Thymus (tissue), 11 donors: ENCODE results near the gene TRIL. TPM values are rescaled to one million over a fixed set of nuclear protein-coding genes. Genes with fewer than 3 reads are reported as not detected.

ENCODE experiments used
- DNase-seq, 9 donors: peaks; one replicate each; pipeline ENCODE4 v3.0.0-alpha.2; 2013; ENCODE audit warnings: low spot score in 9 of 9, low read depth in 6 of 9, missing footprints in 1 of 9
- H3K27ac ChIP-seq, 2 donors: one replicate each; pipeline ENCODE4 v1.5.1; 2013; ENCODE audit warnings: control low read depth in 1 of 2, low read depth in 1 of 2, low read length in 1 of 2, mild to moderate bottlenecking in 1 of 2, moderate library complexity in 1 of 2
- H3K27me3 ChIP-seq, 2 donors: one replicate each; pipeline ENCODE4 v1.5.1; 2013; ENCODE audit warnings: low read length in 1 of 2; ENCODE audit not compliant: control insufficient read depth in 2 of 2, insufficient read depth in 1 of 2
- H3K36me3 ChIP-seq, 2 donors: one replicate each; pipeline ENCODE4 v1.5.1; 2013; ENCODE audit warnings: low read length in 1 of 2, mild to moderate bottlenecking in 1 of 2, moderate library complexity in 1 of 2; ENCODE audit not compliant: control insufficient read depth in 2 of 2, insufficient read depth in 2 of 2
- H3K4me1 ChIP-seq, 2 donors: one replicate each; pipeline ENCODE4 v1.5.1; 2013; ENCODE audit warnings: low read length in 2 of 2; ENCODE audit not compliant: control insufficient read depth in 2 of 2, insufficient read depth in 2 of 2
- H3K4me3 ChIP-seq, 2 donors: one replicate each; pipeline ENCODE4 v1.5.1; 2013; ENCODE audit warnings: low read length in 2 of 2, control low read depth in 1 of 2, mild to moderate bottlenecking in 1 of 2
- H3K9me3 ChIP-seq, 2 donors: one replicate each; pipeline ENCODE4 v1.5.1; 2013; ENCODE audit warnings: low read length in 1 of 2, mild to moderate bottlenecking in 1 of 2; ENCODE audit not compliant: control insufficient read depth in 2 of 2, insufficient read depth in 1 of 2
- WGBS: extraction: QIAGEN DNeasy Blood & Tissue Kit; methylation state at CpG from one replicate; pipeline ENCODE4 v1.1.7; 2013; 5-methylcytosine and 5-hydroxymethylcytosine counted together
- polyA plus RNA-seq: library from polyadenylated mRNA; stranded (reverse); fragments of 200-250 nt; gene quantifications from one replicate; pipeline ENCODE4 v1.2.3, GENCODE V29; 2013
- total RNA-seq: library from RNA; stranded (reverse); fragments of 120-200 nt; gene quantifications from one replicate; pipeline ENCODE4 v1.2.4, GENCODE V29; 2013
- donor health status: healthy.

TRIL gene
- total and polyA plus RNA-seq, 2 donors: 0.32 to 0.99 TPM

DNA sequence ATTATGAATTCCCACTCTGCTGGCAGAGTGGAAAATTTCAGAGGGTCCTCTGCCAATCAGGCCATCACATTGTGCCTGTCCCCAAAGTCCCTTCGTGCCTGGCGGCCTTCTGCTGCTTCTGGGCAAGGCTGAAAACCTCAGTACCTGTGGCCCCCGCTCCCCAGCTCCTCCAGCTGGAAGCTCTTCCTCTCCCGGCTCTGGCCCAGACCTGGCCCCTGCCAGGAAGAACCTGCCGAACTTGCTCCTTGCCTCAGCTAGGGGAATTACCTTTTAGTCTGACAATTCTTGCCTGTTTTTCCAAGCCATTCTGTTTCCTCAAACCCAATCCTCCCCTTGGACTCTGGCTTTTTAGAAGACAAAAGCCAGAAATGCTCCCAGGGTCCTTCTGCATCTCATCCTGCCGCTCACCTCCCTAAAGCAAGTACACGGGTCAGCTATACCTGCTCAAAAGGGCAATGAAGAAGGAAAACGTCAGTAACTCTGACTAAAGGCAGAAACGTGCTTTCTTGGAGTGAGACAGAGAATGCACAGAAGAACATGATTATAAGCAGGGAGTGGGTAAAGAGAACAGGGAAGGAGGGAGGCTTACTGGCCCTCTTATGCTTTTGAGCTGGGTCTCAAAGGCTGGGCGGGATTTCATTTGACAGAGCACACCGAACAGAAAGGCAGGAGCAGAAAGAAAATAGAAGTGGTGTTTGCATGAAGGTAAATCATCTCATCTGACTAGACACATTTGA, 28.1 kb upstream of the TRIL start:
- H3K27me3 ChIP-seq: no peaks in the 10 kb centered on the region
- no peaks in the 10 kb centered on the region for H3K36me3 ChIP-seq
- H3K9me3 ChIP-seq: no peaks in the 10 kb centered on the region
- no peak for DNase-seq
- H3K4me3 ChIP-seq: no peak overlapping the region
- H3K4me1 ChIP-seq: peaks cover 0 to 2% of the 10 kb centered on the region in 2 donors
- 92% methylated on average over 11 of the region's 11 CpGs for WGBS
- no peak overlapping the region for H3K27ac ChIP-seq

DNA sequence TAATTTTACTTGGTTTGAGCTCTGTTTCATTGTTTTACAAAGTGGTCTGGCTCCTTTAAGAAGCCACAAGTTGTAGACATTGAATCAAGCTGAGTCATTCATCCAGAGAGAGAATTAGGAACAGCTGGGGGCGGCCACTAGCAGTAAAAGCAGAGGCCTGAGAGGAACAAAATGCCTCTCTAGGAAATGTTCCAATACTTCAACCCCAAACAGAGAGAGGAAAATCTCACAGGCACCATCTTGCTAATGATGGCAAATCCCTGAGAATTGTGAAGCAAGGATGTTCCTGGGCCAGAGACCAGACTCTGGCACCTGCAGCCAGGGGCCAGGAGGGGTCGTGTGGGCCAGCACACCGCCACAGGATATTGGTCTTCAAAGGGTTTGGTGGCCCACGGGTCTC, 26.5 kb upstream of the TRIL start:
- Histone ChIP-seq H3K4me1 (peaks cover 0 to 2% of the 10 kb centered on the region in 2 donors), H3K4me3 (no peak overlapping the region), H3K9me3 (no peaks in the 10 kb centered on the region), H3K27me3 (no peaks in the 10 kb centered on the region), H3K36me3 (no peaks in the 10 kb centered on the region), H3K27ac (no peak overlapping the region)
- 67% methylated on average over 4 of the region's 4 CpGs for WGBS
- no peak for DNase-seq

DNA sequence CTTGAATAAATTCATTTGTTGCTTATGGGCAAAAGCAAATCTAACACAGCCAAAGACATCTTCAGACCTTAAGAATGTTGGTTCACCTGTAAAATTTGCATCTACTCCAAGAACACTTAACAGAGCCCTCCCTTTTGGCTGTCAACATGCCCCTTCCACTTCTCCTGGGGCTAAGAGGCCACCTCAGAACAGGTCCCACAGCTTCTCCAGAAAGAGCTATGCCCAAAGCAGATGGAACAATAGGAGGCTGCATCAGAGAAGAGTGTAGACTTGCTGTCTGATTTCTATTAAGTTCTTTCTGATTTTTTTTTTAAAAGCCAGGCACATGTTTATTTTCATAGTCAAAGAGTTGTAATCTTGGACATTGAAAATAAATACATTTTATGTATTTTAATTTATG, 26.1 kb upstream of the TRIL start:
- no peak for DNase-seq
- H3K36me3 ChIP-seq: no peaks in the 10 kb centered on the region
- H3K27me3 ChIP-seq: no peaks in the 10 kb centered on the region
- no peak overlapping the region for H3K4me3 ChIP-seq
- peaks cover 0 to 2% of the 10 kb centered on the region in 2 donors for H3K4me1 ChIP-seq
- no peak overlapping the region for H3K27ac ChIP-seq
- no peaks in the 10 kb centered on the region for H3K9me3 ChIP-seq

DNA sequence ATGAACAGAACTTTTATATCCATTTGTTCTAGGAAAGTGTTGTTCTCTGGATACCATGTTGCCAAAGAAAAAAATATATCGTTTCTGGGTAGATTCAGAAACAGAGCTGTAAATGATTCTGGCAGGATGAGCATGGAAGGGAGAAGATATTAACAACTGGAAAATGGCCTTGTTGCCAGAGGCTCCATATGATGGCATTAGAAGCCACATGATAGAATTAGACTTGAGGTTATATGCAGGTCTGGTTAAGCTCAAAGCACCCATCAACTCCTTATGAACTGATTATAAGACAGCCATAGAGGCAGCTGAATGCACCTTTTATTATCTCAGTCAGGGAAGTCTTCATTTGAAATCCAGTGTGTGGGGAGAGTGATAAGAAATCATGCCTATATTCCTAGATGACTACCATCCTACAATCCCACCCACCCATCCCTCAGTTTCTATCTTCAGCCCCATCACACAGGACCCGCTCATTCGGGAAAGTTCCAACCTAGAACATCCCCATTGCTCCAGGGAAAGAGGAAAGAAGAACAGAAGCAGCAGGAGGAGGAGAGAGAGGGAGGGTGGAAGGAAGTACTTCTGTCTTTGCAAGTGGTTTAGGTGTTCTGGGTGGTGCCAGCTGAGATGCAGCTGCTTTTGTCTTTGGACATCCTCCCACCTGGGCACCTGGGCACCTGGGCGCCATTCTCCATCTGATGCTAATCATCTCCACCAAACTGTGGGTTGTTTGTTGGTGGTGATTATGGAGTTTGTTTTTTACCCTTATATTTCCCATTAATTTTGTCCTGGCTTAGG, 25.5 kb upstream of the TRIL start:
- Histone ChIP-seq H3K27ac (no peak overlapping the region), H3K27me3 (no peaks in the 10 kb centered on the region), H3K4me3 (no peak overlapping the region), H3K4me1 (peaks cover 0 to 2% of the 10 kb centered on the region in 2 donors), H3K36me3 (no peaks in the 10 kb centered on the region), H3K9me3 (no peaks in the 10 kb centered on the region)
- 86% methylated on average over 4 of the region's 4 CpGs for WGBS
- DNase-seq: no peak

DNA sequence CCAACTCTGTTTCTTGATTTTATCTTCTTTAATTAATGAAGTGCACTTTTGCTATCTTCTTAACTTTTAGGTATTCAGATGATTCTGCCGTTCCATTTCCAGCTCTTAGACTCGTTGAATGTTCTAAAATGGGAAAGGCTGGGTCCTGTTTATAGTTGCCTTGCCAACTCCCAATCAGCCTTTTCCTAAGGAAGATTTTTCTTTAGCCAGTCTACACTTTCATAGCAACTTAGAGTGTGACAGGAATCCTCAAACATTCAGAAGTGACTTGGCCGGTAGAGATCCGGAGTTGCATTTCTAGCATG, 23.0 kb upstream of the TRIL start:
- 97% methylated on average over 4 of the region's 4 CpGs for WGBS
- H3K4me1 ChIP-seq: no peaks in the 10 kb centered on the region
- H3K9me3 ChIP-seq: no peaks in the 10 kb centered on the region
- no peak overlapping the region for H3K4me3 ChIP-seq
- no peaks in the 10 kb centered on the region for H3K36me3 ChIP-seq
- no peak overlapping the region for H3K27ac ChIP-seq
- H3K27me3 ChIP-seq: no peaks in the 10 kb centered on the region
- no peak for DNase-seq

DNA sequence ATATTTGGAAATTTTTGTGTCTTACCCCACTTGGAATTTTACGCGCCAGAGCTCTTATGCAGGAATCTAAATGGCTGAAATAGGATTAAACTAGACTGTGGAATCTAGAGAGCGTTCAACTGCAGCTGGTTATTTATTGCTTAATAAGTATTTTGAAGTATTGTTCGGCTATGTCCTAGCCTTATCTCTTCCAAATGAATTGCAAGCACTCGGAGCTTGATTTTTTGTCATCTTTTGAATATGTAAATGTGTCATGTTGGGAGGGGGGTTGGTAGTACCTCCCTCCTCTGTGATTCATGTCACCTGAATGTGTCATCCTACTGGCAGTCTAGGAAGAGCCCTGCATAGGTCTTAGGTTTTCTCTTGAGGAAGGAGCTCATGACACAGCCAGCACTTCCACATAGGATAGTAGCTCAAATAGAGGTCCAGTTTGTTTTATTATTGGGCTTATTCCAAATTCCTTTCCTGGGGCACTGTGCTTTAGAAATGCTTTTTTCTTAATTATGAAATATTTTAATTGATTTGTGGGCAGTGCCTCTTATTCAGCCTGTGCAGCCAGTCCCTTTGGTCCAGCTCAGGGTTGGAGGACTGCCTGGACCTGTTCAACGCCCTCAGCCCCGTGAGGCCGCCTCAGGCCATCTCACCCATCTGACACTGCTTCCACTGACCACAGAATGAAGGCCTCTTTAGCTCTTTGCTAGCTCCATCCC, 22.5 kb upstream of the TRIL start:
- no peak for DNase-seq
- Histone ChIP-seq H3K27me3 (no peaks in the 10 kb centered on the region), H3K9me3 (no peaks in the 10 kb centered on the region), H3K27ac (no peak overlapping the region), H3K4me1 (no peaks in the 10 kb centered on the region), H3K36me3 (no peaks in the 10 kb centered on the region), H3K4me3 (no peak overlapping the region)
- WGBS: 98% methylated on average over 8 of the region's 8 CpGs

DNA sequence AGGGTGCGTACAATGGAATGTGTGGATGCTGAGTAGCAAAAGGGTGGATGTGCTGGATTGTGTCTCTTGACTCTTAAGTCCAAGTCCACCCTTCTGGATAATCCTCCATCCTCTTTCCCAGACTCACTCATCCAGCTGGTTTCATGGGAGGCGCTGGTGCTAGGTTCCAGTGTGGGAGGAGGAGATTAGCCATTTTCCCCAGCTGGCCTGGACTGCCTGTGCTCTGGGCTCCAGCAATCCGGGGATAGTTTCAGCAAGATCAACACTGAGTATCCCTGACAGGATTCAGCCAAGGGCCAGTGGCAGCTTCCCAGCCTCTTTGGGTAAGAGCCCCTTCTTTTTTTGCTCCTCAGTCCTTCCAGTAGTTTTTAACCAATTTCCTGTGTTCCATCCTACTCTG, 21.6 kb upstream of the TRIL start:
- no peak for DNase-seq
- Histone ChIP-seq H3K4me1 (no peaks in the 10 kb centered on the region), H3K9me3 (no peaks in the 10 kb centered on the region), H3K36me3 (no peaks in the 10 kb centered on the region), H3K4me3 (no peak overlapping the region), H3K27ac (no peak overlapping the region), H3K27me3 (no peaks in the 10 kb centered on the region)
- WGBS: 94% methylated on average over 3 of the region's 3 CpGs

DNA sequence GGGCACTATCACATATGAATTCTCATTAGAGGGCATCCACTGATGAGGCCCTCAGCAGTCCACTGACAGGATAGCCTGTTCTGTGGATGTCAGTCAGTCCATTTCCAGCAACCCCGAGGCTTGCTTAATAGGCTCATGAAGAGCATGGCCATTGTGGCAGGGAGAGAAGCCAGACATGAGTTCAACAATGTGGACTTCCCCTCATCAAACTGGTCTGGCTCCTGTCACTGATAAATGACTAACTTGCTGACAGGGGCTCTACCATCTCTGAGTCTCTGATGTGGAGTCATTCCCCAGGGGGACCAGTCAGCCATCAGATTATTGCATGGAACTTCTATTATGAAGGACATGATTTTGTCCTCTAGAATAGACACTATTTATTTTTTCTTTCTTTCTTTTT, 19.8 kb upstream of the TRIL start:
- DNase-seq: no peak
- Histone ChIP-seq H3K9me3 (no peaks in the 10 kb centered on the region), H3K36me3 (no peaks in the 10 kb centered on the region), H3K4me3 (no peak overlapping the region), H3K27me3 (no peaks in the 10 kb centered on the region), H3K27ac (no peak overlapping the region), H3K4me1 (no peaks in the 10 kb centered on the region)
- WGBS: 93% methylated on average over 1 of the region's 1 CpG

DNA sequence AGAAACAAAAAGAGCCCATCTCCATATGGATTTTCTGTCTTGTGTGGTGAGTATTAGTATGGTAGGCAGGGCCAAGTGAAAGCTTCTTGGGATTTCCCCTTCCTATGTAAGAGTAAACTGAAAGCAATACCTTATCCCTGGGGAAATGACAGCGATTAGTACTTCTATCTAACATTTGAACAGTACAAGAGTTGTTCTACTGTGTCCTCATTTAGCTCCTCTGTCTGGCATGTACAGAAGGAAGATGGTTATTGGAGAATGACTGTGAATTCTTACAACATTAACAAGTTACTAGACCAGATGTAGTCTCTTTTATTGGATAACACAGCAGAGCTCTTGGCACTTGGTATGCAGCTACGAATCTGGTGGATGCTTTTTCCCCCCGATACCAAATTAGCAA, 17.9 kb upstream of the TRIL start:
- 98% methylated on average over 3 of the region's 3 CpGs for WGBS

More for the DNA sequence above, 17.9 kb upstream of the TRIL start:
- H3K4me3 ChIP-seq: no peak overlapping the region
- H3K36me3 ChIP-seq: no peaks in the 10 kb centered on the region
- H3K9me3 ChIP-seq: no peaks in the 10 kb centered on the region
- no peaks in the 10 kb centered on the region for H3K4me1 ChIP-seq
- H3K27ac ChIP-seq: no peak overlapping the region
- no peak for DNase-seq
- H3K27me3 ChIP-seq: no peaks in the 10 kb centered on the region
